HCT116 (cell line): ENCODE results near the gene STARD5. TPM values are rescaled to one million over a fixed set of nuclear protein-coding genes. Genes with fewer than 3 reads are reported as not detected.

Experiments used
- ATAC-seq: fragments of 200-7000 bp; cut with Tn5 transposase; 2 replicates; pipeline ENCODE4 v1.9.1; 2020; ENCODE audit warnings: mild to moderate bottlenecking, moderate library complexity
- BruUV-seq: library from RNA; stranded (reverse); fragments of 400-500 nt; replicated peaks from 2 replicates; lab custom pipeline; 2021; lab: Mats Ljungman, UMichigan
- CTCF ChIA-PET: fragments of 300-600 bp; sonication (Branson Sonifier 250); formaldehyde crosslinking; loops from one replicate; lab custom pipeline; 2021; ENCODE audit warnings: antibody characterized with exemption; lab: Charles Lee
- POLR2A ChIA-PET: fragments of 300-600, 350-600 bp; sonication (Branson Sonifier 250); formaldehyde crosslinking; loops from one replicate; lab custom pipeline; 2021; ENCODE audit warnings: antibody characterized with exemption; lab: Charles Lee
- RAD21 ChIA-PET, 2 experiments: fragments of 300-600 bp; sonication (Branson Sonifier 250); formaldehyde crosslinking; loops; one replicate each; lab custom pipeline; 2023; ENCODE audit warnings: low total read pairs in 2 of 2; ENCODE audit not compliant: uncharacterized antibody in 2 of 2, unreplicated experiment in 2 of 2, low non-redundant PET in 1 of 2; lab: Charles Lee
- DNase-seq: peaks from one replicate; pipeline ENCODE4 v3.0.0-alpha.2; 2010; ENCODE audit warnings: low read depth, low spot score
- H2AFZ ChIP-seq: fragments of 200-600 bp; shearing (Covaris generic), sonication (generic); 2 replicates; pipeline ENCODE4 v1.6.1; 2017; ENCODE audit warnings: low read depth, mixed run types, mixed read lengths, antibody characterized with exemption, low read length; ENCODE audit not compliant: poor library complexity, severe bottlenecking
- H3K27ac ChIP-seq: 2 replicates; pipeline ENCODE4 v1.5.1; 2012; ENCODE audit warnings: low read depth, low read length
- H3K27me3 ChIP-seq: fragments of 200-600 bp; sonication (generic); 2 replicates; pipeline ENCODE4 v1.6.1; 2016; ENCODE audit warnings: mixed run types, low read length, mixed read lengths; ENCODE audit not compliant: insufficient read depth
- H3K36me3 ChIP-seq, 2 experiments: fragments of 200-500 bp in 1 of 2; fragments of 200-600 bp in 1 of 2; sonication (Bioruptor generic) in 1 of 2; sonication (generic) in 1 of 2; 2 replicates each; pipeline versions ENCODE4 v1.5.1 to v1.6.1; 2014 to 2016; ENCODE audit warnings: low read length in 2 of 2, inconsistent platforms in 1 of 2, mixed read lengths in 1 of 2, mixed run types in 1 of 2; ENCODE audit not compliant: insufficient read depth in 2 of 2, control insufficient read depth in 1 of 2
- H3K4me1 ChIP-seq, 2 experiments: fragments of 200-600 bp in 1 of 2; sonication (generic) in 1 of 2; 2 replicates each; pipeline versions ENCODE4 v1.5.1 to v1.6.1; 2012 to 2017; ENCODE audit warnings: low read length in 2 of 2, inconsistent platforms in 1 of 2, mild to moderate bottlenecking in 1 of 2, mixed read lengths in 1 of 2, mixed run types in 1 of 2, moderate library complexity in 1 of 2; ENCODE audit not compliant: insufficient read depth in 2 of 2, control insufficient read depth in 1 of 2
- H3K4me2 ChIP-seq: fragments of 200-600 bp; sonication (generic); 2 replicates; pipeline ENCODE4 v1.6.1; 2017; ENCODE audit warnings: mixed run types, low read length, mixed read lengths
- H3K4me3 ChIP-seq, 2 experiments: fragments of 200-600 bp in 1 of 2; sonication (generic) in 1 of 2; replicated peaks in 1 of 2; 2 replicates each; pipeline ENCODE4 v1.5.1; 2011 to 2016; ENCODE audit warnings: low read length in 2 of 2, control low read depth in 1 of 2, low read depth in 1 of 2, mild to moderate bottlenecking in 1 of 2, mixed read lengths in 1 of 2, mixed run types in 1 of 2
- H3K79me2 ChIP-seq: fragments of 200-600 bp; sonication (generic); 2 replicates; pipeline ENCODE4 v1.6.1; 2017; ENCODE audit warnings: mild to moderate bottlenecking, mixed run types, low read length, moderate library complexity, mixed read lengths; ENCODE audit not compliant: insufficient read depth
- H3K9ac ChIP-seq: fragments of 200-600 bp; sonication (generic); 2 replicates; pipeline ENCODE4 v1.6.1; 2016; ENCODE audit warnings: low read length, mixed read lengths
- H3K9me2 ChIP-seq: fragments of 200-600 bp; sonication (generic), shearing (Covaris generic); 2 replicates; pipeline ENCODE4 v1.6.1; 2017; ENCODE audit warnings: mixed run types, mild to moderate bottlenecking, moderate library complexity; ENCODE audit not compliant: insufficient read depth
- H3K9me3 ChIP-seq, 2 experiments: fragments of 200-500 bp in 1 of 2; fragments of 200-600 bp in 1 of 2; sonication (Bioruptor generic) in 1 of 2; sonication (generic) in 1 of 2; 2 replicates each; pipeline ENCODE4 v1.6.1; 2014 to 2017; ENCODE audit warnings: low read length in 2 of 2, mixed read lengths in 2 of 2, inconsistent platforms in 1 of 2, low read depth in 1 of 2, mild to moderate bottlenecking in 1 of 2, mixed run types in 1 of 2, moderate library complexity in 1 of 2; ENCODE audit not compliant: control insufficient read depth in 1 of 2, insufficient read depth in 1 of 2
- H4K20me1 ChIP-seq: fragments of 200-600 bp; sonication (generic), shearing (Covaris generic); 2 replicates; pipeline ENCODE4 v1.6.1; 2017; ENCODE audit warnings: mixed run types, mild to moderate bottlenecking, moderate library complexity; ENCODE audit not compliant: insufficient read depth
- CBX3 ChIP-seq: IDR thresholded peaks from 2 replicates; pipeline ENCODE4 v1.6.1; 2012; ENCODE audit warnings: low read depth
- CEBPB ChIP-seq: IDR thresholded peaks from 2 replicates; pipeline ENCODE4 v1.6.1; 2012; ENCODE audit warnings: low read depth
- CTCF ChIP-seq, 3 experiments: fragments of 200-600 bp in 1 of 3; sonication (generic) in 1 of 3; IDR thresholded peaks in 2 of 3; conservative IDR thresholded peaks in 1 of 3; 2 replicates each; pipeline ENCODE4 v1.5.1; 2012 to 2017; ENCODE audit warnings: low read depth in 2 of 3, low read length in 2 of 3, antibody characterized with exemption in 1 of 3, borderline replicate concordance in 1 of 3, control low read depth in 1 of 3, mild to moderate bottlenecking in 1 of 3, mixed read lengths in 1 of 3, mixed run types in 1 of 3, moderate library complexity in 1 of 3; ENCODE audit not compliant: insufficient read depth in 1 of 3
- ELF1 ChIP-seq: IDR thresholded peaks from 2 replicates; pipeline ENCODE4 v1.6.1; 2012; ENCODE audit warnings: low read depth, borderline replicate concordance
- EZH2 ChIP-seq: fragments of 200-600 bp; sonication (generic); IDR thresholded peaks from 2 replicates; pipeline ENCODE4 v1.6.1; 2017; ENCODE audit warnings: antibody characterized with exemption, mixed run types
- EZH2phosphoT487 ChIP-seq: fragments of 200-600 bp; IDR thresholded peaks from 2 replicates; pipeline ENCODE4 v1.6.1; 2018; ENCODE audit warnings: antibody characterized with exemption, borderline replicate concordance
- FOSL1 ChIP-seq: IDR thresholded peaks from 2 replicates; pipeline ENCODE4 v1.6.1; 2012; ENCODE audit warnings: low read depth
- POLR2AphosphoS5 ChIP-seq: IDR thresholded peaks from 2 replicates; pipeline ENCODE4 v1.6.1; 2011; ENCODE audit warnings: mild to moderate bottlenecking, low read depth, low read length, moderate library complexity
- RAD21 ChIP-seq: IDR thresholded peaks from 2 replicates; pipeline ENCODE4 v1.6.1; 2012; ENCODE audit warnings: low read depth, mild to moderate bottlenecking
- REST ChIP-seq: IDR thresholded peaks from 2 replicates; pipeline ENCODE4 v1.6.1; 2012; ENCODE audit warnings: low read depth
- SP1 ChIP-seq: IDR thresholded peaks from 2 replicates; pipeline ENCODE4 v1.6.1; 2012; ENCODE audit warnings: low read depth
- SRF ChIP-seq: IDR thresholded peaks from 2 replicates; pipeline ENCODE4 v1.6.1; 2012; ENCODE audit warnings: low read depth
- TCF7L2 ChIP-seq: IDR thresholded peaks from 2 replicates; pipeline ENCODE4 v1.7.0; 2011; ENCODE audit warnings: borderline replicate concordance, inconsistent platforms; ENCODE audit not compliant: insufficient read depth, insufficient read length; ENCODE audit errors: extremely low read depth
- YY1 ChIP-seq: IDR thresholded peaks from 2 replicates; pipeline ENCODE4 v1.6.1; 2011; ENCODE audit warnings: low read length, low read depth, moderate library complexity, mild to moderate bottlenecking; ENCODE audit not compliant: insufficient replicate concordance; ENCODE audit errors: extremely low read depth
- ZFX ChIP-seq: fragments of 450-650 bp; IDR thresholded peaks from 2 replicates; pipeline ENCODE4 v1.6.1; 2017
- intact Hi-C: fragments of 100-400 bp; cut with micrococcal nuclease; formaldehyde crosslinking; loops from 2 replicates; pipeline ENCODE4 v1.10.0; 2022
- total RNA-seq: library from RNA; stranded (reverse); gene quantifications from one replicate; pipeline ENCODE4 v1.2.1, GENCODE V29; 2021; ENCODE audit not compliant: unreplicated experiment
- TF ChIP-seq, protein P1 (sequence below): IDR thresholded peaks from 2 replicates; pipeline ENCODE4 v1.6.1; 2012

STARD5 gene
- total RNA-seq, 1 experiment from 2014 or later, result 4.0 TPM

GRCh38 chr15:81343371-81343770, 19.4 kb upstream of the STARD5 start:
- no peak overlapping the region for H3K4me3 ChIP-seq
- no peaks in the 10 kb centered on the region for H3K9me3 ChIP-seq
- RAD21 ChIA-PET, result no interaction called here
- intact Hi-C loops, result no loop called here
- no peaks in the 10 kb centered on the region for H3K36me3 ChIP-seq
- H3K27ac ChIP-seq, result no peak overlapping the region
- DNase-seq (no peak), ATAC-seq (no peak)
- H3K9ac ChIP-seq, result no peak overlapping the region
- no peak overlapping the region for H3K4me2 ChIP-seq
- H3K9me2 ChIP-seq, result no peaks in the 10 kb centered on the region
- TF ChIP-seq SP1 (no peak), EZH2phosphoT487 (no peak), ELF1 (no peak), RAD21 (no peak), REST (no peak), ZFX (no peak), EZH2 (no peak), CTCF (IDR thresholded peaks at IDR 0.05 in 2 of 3, conservative IDR thresholded peaks at IDR 0.05 in 1 of 3; ENCODE audit: borderline replicate concordance in 1 of 3, insufficient read depth in 1 of 3, low read depth in 2 of 3, low read length in 2 of 3) (no peak), TCF7L2 (no peak), POLR2AphosphoS5 (no peak), SRF (no peak), CEBPB (no peak), FOSL1 (no peak), YY1 (no peak), CBX3 (no peak)
- TF ChIP-seq, protein P1, sequence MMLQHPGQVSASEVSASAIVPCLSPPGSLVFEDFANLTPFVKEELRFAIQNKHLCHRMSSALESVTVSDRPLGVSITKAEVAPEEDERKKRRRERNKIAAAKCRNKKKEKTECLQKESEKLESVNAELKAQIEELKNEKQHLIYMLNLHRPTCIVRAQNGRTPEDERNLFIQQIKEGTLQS, result no peak
- H4K20me1 ChIP-seq, result no peaks in the 10 kb centered on the region
- no peak overlapping the region for H2AFZ ChIP-seq
- no peaks in the 10 kb centered on the region for H3K79me2 ChIP-seq
- POLR2A ChIA-PET, result no interaction called here
- CTCF ChIA-PET, result interaction anchor here (0.9 to 2.1 kb wide), 2 partner anchors 68 to 77 kb away, joined by 3 to 4 read pairs; no protein-coding TSS in a partner anchor
- BruUV-seq, result no TSS peak
- H3K4me1 ChIP-seq, result peaks cover 7 to 10% of the 10 kb centered on the region in 2 experiments
- H3K27me3 ChIP-seq, result no peaks in the 10 kb centered on the region
